GM21423 (cell line): ENCODE data around the gene RBM22.

ENCODE experiments used
- ATAC-seq: cut with Tn5 transposase; IDR thresholded peaks from one replicate; pipeline ENCODE4 v1.9.1; 2021; ENCODE audit warnings: mild to moderate bottlenecking, moderate library complexity; ENCODE audit not compliant: unreplicated experiment

The RBM22 gene

DNA sequence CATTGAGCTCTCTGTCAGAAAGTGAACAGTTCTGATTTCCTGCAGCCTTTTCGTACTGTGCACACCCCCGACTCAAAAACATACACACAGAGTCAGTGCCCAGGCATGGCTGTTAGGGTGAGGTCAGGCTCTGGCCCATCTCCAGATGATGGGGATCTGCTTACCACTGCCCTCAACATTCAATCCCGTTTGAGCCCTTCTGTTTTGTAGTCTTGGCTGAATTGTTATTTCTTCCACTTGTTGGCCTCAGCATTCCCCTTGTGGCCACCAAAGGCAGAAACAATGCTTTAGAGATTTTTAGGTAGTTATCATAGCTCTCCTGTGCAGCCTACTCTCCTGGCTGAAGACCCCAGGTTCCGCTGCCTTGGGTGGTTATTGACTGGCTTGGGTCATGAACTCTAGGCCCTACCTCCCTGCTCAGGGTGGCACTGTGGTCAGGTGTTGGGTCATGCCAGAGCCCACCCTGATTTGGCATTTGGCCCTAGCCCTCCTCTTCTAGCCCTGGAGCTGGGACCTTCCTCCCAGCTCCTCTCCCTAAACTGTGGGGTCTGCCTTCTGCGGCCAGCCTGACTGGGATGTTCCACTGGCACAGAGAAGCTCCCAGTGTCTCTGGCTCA is 47.6 kb downstream of the RBM22 start:
- ATAC-seq: no peak

DNA sequence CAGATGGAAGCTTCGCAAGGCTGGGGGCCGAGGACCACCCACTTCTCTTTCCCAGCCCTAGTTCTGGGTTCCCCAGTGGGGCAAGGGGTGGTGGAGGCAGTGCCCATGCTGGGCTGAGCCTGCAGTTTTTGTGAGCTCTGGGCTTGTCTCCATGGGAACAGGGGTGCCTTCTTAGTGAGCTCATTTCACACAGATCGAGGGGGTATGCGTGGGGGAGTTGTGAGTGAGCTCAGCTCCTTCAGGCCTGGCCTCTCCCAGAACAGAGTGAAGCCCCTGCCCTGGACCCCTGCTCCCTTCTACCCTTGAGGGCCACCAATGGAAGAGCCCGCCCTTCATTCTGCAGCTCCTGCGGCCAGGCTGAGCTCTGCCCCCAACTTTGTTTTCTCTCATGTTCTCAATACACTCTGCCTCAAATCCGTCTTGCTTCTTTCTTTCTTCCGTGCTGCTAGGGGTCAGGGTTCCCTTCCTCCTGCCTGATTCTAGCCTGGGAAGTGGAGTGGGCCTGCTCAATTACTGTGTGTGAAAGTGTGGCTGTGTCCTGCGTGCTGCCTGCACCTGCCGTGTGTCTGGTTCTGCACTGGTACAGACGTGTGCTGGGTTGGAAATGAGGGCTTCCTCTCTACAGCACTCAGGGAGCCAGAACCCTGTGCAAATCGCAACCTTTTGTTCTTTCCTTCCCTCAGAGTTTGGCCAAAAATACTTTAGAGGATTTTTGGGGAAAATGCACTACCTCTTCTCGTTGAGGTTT is 48.8 kb downstream of the RBM22 start:
- no peak for ATAC-seq

DNA sequence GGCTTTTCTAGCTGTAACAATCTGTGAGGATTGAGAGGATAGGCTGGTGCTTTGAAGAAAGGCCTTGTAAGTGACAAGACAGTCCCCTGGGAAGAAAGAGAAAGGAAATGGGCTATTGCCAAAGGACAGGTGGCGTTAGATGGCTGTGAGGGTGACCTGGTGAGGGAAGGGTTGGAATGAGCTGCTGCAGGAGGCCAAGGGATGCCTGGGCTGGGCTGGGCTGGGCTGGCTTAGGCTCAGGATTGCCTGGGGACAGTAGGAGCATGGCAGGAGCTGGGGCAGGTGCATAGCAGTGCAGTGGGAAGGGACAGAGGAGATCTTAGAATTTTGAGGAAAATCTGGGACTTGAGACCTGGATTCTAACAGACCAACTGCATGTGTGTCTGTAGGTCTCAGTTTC is 49.5 kb downstream of the RBM22 start:
- no peak for ATAC-seq

DNA sequence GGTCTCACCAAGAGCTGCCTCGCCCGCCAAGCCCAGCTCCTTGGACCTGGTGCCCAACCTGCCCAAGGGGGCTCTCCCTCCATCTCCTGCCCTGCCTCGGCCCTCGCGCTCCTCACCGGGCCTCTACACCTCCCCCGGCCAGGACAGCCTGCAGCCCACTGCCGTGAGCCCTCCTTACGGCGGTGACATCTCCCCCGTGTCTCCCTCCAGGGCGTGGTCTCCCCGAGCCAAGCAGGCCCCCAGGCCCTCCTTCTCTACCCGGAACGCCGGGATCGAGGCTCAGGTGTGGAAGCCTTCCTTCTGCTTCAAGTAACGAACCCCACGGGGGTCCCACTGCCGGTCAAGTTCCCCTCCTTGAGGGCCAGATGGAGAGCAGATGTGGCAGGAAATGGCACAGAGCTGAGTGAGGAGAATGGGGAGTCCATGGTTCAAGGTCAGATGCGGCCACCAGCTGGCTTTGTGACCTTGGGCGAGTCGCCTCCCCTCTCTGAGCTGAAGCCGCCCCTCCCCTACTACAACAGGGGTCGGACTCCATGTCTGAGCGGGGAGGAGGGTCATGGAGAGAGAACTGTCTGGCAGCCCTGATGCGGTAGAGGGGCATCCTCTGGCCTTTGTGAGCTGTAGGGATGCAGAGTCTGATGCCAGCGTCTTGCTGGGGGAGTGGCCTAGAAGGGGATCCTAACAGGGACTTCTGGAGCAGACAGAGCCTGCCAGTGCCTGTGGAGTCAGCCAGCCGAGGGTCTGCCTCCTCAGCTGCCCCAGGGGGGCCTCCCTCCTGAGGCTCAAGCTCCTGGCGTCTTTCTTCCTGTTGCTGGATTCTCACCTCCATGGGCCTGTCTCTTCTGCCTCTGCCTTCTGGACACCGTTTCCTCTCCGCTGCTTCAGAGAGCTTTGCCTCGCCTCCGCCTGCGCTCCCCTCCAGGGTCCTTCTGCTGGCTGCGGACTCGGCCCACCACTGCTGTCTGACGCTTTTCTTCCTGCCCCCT is 50.5 kb downstream of the RBM22 start:
- ATAC-seq: no peak

DNA sequence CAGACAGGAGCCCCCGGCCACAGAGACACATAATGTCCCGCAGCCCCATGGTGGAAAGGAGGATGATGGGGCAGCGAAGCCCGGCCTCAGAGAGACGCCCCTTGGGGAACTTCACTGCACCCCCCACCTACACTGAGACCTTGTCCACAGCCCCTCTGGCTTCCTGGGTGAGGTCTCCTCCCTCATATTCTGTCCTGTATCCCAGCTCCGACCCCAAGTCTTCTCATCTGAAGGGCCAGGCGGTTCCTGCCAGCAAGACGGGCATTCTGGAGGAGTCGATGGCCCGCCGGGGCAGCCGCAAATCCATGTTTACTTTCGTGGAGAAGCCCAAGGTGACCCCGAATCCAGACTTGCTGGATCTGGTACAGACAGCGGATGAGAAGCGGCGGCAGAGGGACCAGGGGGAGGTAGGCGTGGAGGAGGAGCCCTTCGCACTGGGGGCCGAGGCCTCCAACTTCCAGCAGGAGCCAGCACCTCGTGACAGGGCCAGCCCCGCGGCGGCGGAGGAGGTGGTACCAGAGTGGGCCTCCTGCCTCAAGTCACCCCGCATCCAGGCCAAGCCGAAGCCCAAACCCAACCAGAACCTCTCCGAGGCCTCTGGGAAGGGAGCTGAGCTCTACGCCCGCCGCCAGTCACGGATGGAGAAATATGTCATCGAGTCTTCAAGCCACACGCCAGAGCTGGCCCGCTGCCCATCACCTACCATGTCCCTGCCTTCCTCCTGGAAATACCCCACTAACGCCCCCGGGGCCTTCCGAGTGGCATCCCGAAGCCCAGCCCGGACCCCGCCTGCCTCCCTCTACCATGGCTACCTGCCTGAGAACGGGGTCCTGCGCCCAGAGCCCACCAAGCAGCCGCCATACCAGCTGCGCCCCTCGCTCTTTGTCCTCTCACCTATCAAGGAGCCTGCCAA is 51.5 kb downstream of the RBM22 start:
- no peak for ATAC-seq

DNA sequence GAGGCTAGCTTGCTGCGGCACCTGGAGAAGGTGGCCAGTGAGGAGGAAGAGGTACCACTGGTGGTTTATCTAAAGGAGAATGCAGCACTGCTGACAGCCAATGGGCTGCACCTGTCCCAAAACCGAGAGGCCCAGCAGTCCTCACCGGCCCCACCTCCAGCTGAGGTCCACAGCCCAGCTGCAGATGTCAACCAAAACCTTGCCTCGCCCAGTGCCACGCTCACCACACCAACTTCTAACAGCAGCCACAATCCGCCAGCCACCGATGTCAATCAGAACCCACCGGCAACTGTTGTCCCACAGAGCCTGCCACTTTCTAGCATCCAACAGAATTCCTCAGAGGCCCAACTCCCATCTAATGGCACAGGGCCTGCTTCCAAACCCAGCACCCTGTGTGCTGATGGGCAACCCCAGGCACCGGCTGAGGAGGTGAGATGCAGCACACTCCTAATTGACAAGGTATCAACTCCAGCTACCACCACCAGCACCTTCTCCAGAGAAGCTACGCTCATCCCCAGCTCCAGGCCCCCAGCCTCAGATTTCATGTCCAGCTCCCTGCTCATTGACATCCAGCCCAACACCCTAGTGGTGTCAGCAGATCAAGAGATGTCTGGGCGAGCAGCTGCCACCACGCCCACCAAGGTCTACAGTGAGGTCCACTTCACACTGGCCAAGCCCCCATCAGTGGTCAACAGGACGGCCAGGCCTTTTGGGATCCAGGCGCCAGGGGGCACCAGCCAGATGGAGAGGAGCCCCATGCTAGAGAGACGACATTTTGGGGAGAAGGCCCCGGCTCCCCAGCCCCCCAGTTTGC is 52.4 kb downstream of the RBM22 start:
- ATAC-seq: no peak

DNA sequence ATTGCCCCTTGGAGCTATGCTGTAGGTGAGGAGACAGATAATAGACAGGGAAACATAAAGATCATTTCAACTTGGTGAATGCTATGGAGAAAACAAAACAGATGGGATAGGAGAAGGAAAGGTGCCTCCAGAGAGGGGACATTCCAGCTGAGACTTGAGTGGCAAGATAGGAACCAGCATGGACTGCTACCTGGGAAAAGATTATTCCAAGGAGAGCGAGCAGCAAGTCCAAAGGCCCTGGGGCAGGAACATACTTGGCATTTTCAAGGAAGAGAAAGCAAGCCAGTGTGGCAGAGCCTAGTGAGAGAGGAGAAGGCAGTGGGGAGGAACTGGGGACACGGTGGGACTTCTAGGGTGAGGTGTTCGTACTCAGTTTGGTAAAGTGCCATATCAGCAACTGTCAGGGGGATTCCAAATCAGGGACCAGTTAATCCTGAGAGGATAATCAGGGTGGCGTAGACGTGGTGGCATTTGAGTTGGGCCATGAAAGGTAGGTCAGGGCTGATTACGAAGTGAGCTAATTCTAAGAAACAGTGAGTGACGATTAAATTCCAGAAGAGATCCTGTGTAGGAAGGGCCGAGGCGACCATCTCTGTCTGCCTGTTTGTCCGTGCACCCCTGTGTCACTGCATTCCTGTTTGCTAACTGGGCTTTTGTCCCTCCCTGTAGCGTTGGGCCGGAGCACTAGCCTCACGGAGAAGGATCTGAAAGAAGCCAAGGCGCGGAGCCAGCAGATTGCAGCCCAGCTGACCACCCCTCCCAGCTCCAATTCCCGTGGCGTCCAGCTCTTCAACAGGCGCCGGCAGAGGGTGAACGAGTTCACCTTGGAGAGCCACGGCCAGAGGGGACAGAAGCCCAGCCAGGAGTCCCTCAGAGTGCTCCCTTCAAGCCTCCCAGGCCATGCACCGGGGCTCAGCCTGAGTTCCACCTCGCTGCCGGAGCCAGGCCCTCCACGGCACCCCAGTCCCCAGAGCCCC is 53.3 kb downstream of the RBM22 start:
- ATAC-seq: no peak

DNA sequence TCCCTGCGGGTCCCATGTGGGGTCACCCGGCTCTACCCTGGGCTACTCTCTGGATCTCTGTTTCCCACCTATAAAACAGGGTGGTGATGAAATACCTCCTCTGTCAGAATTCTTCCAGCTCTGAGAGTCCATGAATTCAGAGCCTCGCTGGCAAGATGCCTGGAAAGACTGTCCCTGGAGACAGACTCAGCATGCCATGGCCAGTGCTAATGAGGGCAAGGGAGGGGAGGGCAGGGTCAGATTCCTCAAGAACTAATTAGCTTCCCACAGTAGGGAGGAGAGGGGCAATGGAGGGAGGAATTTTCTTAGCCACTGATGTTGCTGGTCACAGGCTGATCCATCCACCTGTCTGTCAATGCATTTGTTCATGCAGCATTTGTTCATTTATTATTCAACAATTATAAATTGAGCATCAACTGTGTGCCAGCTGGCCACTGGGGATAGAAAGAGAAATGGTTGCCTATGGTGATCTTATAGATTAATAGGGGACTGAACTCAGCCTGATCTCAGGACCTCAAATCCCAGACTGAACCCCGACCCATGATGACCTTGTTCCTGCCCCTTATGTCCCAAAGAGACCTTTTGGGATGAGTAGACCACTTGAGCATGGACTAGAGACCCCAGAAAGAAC is 55.7 kb downstream of the RBM22 start:
- no peak for ATAC-seq

DNA sequence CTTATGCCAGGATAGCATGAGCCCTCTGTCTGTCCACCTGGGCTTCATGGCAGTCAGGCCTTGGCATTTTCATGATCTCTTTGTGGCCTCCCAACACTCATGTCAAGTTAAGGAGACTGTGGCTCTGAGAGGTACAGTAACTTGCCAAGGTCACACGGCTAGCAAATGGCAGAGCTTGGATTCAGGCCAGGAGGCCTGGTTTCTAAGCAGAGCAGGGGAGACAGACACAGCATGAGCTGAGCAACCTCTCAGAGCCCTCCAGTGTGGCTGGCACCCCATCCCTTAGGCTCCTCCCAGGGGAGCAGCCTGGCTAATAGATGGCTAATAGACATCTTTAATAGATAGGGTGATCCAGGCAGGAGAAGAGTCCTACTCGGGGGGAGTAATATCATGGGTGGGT is 56.3 kb downstream of the RBM22 start:
- no peak for ATAC-seq

DNA sequence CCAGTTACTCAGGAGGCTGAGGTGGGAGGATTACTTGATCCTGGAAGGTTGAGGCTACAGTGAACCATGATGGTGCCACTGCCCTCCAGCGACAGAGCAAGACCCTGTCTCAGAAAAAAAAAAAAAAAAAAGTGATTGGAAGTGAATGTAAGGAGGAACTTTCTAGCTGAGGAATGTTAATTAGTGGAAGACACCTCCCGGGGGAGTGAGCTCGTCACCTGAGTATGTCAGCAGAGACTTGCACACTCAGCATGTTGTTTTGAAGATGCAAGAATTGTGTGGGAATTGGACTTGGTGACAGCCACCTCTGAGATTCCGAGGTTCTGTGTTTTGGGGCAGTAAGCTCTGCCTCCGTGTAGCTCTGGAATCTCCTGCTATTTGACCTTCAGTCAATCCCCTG is 56.8 kb downstream of the RBM22 start:
- ATAC-seq: no peak

DNA sequence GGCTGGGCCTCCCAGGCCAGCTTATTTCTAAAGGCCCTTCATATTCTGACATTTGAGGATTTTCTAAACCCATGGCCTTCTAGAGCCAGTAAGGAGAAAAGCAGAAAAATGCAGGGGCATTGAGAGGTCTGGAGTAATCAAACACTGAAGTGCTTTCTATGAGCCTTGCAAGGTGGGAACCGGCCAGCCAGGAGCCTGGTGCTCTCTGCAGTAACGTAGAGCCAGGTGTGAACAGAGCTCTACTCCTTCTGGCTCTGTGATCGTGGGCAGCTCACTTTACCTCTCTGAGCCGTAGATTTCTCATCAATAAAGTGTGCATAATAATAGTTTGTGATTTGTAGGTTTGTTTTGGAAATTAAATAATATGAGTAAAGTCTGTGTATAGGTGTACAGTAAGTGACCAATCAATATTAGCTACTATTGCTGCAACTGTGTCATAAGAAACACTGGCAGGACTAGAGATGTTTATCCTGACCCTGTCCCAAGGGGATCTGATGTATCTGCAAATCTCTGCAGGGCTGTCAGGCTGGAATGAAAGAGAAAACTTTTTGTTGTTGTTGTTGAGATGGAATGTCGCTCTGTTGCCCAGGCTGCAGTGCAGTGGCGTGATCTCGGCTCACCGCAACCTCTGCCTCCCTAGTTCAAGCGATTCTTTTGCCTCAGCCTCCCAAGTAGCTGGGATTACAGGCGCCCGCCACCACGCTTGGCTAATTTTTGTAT is 57.7 kb downstream of the RBM22 start:
- no peak for ATAC-seq

DNA sequence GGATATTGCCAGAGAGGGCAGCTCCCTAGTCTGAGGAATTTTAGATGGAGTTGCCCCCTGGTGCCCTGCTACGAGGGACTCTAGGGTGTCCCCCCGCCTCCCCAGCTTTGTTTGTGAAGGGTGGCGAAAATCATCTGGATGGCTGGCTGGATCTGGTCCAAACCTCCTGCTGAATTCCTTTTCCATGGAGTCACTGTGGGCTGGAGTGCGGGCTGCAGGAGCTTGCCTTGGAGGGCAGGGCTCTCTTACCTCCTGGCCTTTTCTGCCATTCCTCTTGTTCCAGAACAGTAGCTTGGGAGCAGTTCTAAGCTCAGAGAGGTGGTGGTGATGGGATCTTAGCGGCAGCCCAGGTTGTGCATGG is 58.3 kb downstream of the RBM22 start:
- no peak for ATAC-seq

DNA sequence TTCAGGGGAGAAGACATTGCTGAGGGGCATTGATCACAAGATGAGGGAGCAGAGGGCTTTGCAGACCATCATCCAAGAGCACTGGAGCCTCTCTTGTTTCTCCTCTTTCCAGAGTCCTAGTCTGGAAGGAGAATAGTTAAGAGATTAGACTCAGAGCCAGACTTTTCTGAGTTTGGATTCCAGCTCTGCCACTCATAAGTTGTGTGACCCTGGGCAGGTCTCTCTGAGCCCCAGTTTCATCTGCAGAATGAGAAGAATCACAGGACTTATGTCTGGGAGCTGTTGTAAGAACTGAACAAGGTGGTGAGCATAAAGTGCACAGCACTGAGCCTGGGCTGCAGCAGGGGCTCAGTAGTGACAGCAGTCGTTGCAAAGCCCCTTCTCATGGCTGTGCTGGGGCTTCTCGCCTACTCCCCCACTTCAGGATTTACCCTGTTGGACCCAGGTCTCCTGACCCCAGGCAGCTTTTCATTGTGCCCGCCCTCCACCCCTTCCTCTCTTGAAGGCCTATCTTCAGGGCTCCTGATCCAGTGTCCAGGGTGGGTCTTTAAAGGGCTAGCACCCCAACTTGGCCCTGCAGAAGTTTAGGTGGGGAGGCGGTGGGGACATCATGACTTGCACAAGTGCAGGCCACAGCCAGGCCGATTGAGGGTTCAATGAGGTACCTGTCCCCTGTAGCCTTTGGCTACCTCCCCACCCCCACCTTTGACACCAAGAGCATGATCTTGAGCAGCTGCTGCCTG is 58.9 kb downstream of the RBM22 start:
- no peak for ATAC-seq

DNA sequence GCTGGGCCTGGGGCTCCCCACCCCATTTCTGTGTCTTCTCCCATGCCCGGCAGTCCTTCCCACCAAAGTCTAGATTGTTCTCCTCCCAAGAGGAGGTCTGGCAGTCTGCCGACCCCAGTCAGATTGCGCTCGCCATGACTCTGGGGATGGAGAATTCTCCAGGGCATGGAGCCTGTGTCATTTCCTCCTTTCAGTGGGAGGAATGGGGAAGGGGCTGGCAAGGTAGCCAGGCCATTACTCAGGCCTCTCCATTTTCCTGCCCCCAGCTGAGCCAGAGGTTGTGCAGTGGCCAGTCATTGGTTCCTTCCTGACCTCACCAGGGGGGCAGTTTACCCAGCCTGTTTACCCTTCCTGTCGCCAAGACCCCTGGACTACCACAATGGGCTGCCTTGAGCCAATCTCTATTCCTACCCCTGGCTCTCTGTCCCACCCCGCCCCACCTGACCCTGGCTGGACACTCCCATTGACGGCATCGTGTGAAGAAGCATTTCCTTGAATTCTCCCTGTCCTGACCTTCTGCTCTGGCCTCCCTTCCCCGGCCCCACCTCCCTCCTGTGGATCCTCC is 59.8 kb downstream of the RBM22 start:
- no peak for ATAC-seq
